ENCODE data around the gene SYNM. TPM values are rescaled to one million over a fixed set of nuclear protein-coding genes. Genes with fewer than 3 reads are reported as not detected.

SYNM gene
- total RNA-seq, 1 donor from 2014 or later, result 1.4 TPM

DNA sequence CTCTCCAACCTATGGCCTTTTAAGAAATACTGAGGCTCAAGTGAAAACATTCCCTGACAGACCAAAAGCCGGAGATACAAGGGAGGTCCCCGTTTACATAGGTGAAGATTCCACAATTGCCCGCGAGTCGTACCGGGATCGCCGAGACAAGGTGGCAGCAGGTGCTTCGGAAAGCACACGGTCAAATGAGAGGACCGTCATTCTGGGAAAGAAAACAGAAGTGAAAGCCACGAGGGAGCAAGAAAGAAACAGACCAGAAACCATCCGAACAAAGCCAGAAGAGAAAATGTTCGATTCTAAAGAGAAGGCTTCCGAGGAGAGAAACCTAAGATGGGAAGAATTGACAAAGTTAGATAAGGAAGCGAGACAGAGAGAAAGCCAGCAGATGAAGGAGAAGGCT is 24.8 kb downstream of the SYNM start:
- no peak overlapping the region for H3K4me3 Mint-ChIP-seq
- no peak for DNase-seq (ENCODE audit: low spot score in 2 of 2, unreplicated experiment in 2 of 2)
- H3K9me3 Mint-ChIP-seq, result no peaks in the 10 kb centered on the region
- H3K27ac Mint-ChIP-seq, result no peak overlapping the region
- H3K27me3 Mint-ChIP-seq (ENCODE audit: low read depth), result no peaks in the 10 kb centered on the region
- TF ChIP-seq, protein P1, sequence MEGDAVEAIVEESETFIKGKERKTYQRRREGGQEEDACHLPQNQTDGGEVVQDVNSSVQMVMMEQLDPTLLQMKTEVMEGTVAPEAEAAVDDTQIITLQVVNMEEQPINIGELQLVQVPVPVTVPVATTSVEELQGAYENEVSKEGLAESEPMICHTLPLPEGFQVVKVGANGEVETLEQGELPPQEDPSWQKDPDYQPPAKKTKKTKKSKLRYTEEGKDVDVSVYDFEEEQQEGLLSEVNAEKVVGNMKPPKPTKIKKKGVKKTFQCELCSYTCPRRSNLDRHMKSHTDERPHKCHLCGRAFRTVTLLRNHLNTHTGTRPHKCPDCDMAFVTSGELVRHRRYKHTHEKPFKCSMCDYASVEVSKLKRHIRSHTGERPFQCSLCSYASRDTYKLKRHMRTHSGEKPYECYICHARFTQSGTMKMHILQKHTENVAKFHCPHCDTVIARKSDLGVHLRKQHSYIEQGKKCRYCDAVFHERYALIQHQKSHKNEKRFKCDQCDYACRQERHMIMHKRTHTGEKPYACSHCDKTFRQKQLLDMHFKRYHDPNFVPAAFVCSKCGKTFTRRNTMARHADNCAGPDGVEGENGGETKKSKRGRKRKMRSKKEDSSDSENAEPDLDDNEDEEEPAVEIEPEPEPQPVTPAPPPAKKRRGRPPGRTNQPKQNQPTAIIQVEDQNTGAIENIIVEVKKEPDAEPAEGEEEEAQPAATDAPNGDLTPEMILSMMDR (IDR thresholded peaks at IDR 0.05; ENCODE audit: unreplicated experiment), result no peak
- peaks cover 17% of the 10 kb centered on the region for H3K36me3 Mint-ChIP-seq
- H3K4me1 Mint-ChIP-seq, result peaks cover 30% of the 10 kb centered on the region

DNA sequence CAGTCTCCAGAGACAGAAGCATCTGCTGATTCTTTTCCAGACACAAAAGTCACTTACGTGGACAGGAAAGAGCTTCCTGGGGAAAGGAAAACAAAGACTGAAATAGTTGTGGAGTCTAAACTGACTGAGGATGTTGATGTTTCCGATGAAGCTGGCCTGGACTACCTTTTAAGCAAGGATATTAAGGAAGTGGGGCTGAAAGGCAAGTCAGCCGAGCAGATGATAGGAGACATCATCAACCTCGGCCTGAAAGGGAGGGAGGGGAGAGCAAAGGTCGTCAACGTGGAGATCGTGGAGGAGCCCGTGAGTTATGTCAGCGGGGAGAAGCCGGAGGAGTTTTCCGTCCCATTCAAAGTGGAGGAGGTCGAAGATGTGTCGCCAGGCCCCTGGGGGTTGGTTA is 25.4 kb downstream of the SYNM start:
- Mint-ChIP-seq H3K27ac (no peak overlapping the region), H3K4me1 (peaks cover 28% of the 10 kb centered on the region), H3K9me3 (no peaks in the 10 kb centered on the region), H3K4me3 (no peak overlapping the region), H3K27me3 (ENCODE audit: low read depth) (no peaks in the 10 kb centered on the region), H3K36me3 (peaks cover 18% of the 10 kb centered on the region)
- DNase-seq (ENCODE audit: low spot score in 2 of 2, unreplicated experiment in 2 of 2), result no peak
- TF ChIP-seq, protein P1 (IDR thresholded peaks at IDR 0.05; ENCODE audit: unreplicated experiment), result no peak

- no peaks in the 10 kb centered on the region for H3K9me3 Mint-ChIP-seq
- no peak overlapping the region for H3K27ac Mint-ChIP-seq
- H3K27me3 Mint-ChIP-seq (ENCODE audit: low read depth), result no peaks in the 10 kb centered on the region
- TF ChIP-seq, protein P1 (IDR thresholded peaks at IDR 0.05; ENCODE audit: unreplicated experiment), result no peak
- no peak overlapping the region for H3K4me3 Mint-ChIP-seq
- DNase-seq (ENCODE audit: low spot score in 2 of 2, unreplicated experiment in 2 of 2), result peak in 1 of 2 experiments; percentile 27
- peaks cover 18% of the 10 kb centered on the region for H3K36me3 Mint-ChIP-seq
- peaks cover 28% of the 10 kb centered on the region for H3K4me1 Mint-ChIP-seq
These were observed 26.0 kb downstream of the SYNM start for GRCh38 chr15:99130765-99131440.

GRCh38 chr15:99131441-99132023 is 26.7 kb downstream of the SYNM start:
- no peak overlapping the region for H3K4me3 Mint-ChIP-seq
- peaks cover 21% of the 10 kb centered on the region for H3K36me3 Mint-ChIP-seq
- no peaks in the 10 kb centered on the region for H3K27me3 Mint-ChIP-seq (ENCODE audit: low read depth)
- no peak overlapping the region for H3K27ac Mint-ChIP-seq
- DNase-seq (ENCODE audit: low spot score in 2 of 2, unreplicated experiment in 2 of 2), result peak in 1 of 2 experiments; percentile 34
- TF ChIP-seq, protein P1 (IDR thresholded peaks at IDR 0.05; ENCODE audit: unreplicated experiment), result no peak
- no peaks in the 10 kb centered on the region for H3K9me3 Mint-ChIP-seq
- H3K4me1 Mint-ChIP-seq, result peaks cover 22% of the 10 kb centered on the region

DNA sequence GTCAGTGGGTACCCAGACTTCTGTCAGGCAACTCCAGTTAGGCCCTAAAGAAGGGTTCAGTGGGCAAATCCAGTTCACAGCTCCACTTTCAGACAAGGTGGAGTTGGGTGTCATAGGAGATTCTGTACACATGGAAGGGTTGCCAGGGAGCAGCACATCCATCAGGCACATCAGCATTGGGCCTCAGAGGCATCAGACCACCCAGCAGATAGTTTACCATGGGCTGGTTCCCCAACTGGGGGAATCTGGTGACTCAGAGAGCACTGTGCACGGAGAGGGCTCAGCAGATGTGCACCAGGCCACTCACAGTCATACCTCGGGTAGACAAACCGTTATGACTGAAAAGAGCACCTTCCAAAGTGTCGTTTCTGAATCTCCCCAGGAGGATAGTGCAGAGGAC is 27.2 kb downstream of the SYNM start:
- H3K9me3 Mint-ChIP-seq, result no peaks in the 10 kb centered on the region
- peaks cover 25% of the 10 kb centered on the region for H3K36me3 Mint-ChIP-seq
- H3K4me1 Mint-ChIP-seq, result peaks cover 18% of the 10 kb centered on the region
- H3K27ac Mint-ChIP-seq, result no peak overlapping the region
- H3K27me3 Mint-ChIP-seq (ENCODE audit: low read depth), result no peaks in the 10 kb centered on the region
- H3K4me3 Mint-ChIP-seq, result no peak overlapping the region
- no peak for DNase-seq (ENCODE audit: low spot score in 2 of 2, unreplicated experiment in 2 of 2)
- TF ChIP-seq, protein P1 (IDR thresholded peaks at IDR 0.05; ENCODE audit: unreplicated experiment), result no peak
